ENCODE data around the gene CALCOCO1.

DNA sequence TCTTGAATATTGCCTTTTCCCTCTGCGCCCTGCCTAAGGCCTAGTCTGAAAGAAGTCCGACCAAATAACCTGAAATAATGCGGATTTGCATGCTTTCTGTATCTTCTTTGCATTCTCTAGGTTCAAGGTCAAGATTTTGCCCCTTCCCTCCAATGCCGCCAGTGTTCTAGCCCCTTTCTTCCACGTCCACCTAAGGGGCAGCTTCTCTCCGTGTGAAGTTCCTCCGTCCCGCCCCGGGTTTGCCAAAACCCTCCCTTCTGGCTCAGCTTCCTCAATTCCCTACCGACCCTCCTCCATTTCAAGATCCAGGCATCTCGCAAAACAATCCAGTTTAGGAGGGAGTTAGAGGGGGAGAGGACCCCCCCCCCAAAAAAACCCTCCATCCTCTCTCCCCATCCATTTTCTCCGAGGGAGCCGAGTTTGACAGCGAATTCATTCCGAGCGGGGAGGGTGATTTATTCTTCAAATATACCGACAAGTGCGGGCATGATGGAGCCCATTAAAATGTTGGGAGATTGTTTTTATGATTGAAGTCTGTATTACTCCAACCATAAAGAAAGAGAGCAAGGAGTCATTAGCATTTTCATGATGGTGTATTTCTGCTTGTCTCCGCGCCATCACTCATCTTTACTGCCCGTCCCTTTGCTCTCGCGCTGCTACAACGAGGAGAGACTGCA, 30.5 kb downstream of the CALCOCO1 start:
- TF ChIP-seq, protein P1, sequence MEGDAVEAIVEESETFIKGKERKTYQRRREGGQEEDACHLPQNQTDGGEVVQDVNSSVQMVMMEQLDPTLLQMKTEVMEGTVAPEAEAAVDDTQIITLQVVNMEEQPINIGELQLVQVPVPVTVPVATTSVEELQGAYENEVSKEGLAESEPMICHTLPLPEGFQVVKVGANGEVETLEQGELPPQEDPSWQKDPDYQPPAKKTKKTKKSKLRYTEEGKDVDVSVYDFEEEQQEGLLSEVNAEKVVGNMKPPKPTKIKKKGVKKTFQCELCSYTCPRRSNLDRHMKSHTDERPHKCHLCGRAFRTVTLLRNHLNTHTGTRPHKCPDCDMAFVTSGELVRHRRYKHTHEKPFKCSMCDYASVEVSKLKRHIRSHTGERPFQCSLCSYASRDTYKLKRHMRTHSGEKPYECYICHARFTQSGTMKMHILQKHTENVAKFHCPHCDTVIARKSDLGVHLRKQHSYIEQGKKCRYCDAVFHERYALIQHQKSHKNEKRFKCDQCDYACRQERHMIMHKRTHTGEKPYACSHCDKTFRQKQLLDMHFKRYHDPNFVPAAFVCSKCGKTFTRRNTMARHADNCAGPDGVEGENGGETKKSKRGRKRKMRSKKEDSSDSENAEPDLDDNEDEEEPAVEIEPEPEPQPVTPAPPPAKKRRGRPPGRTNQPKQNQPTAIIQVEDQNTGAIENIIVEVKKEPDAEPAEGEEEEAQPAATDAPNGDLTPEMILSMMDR (IDR thresholded peaks at IDR 0.05; ENCODE audit: insufficient read depth, low read length, poor library complexity, severe bottlenecking): no peak
- TF ChIP-seq EZH2phosphoT487 (conservative IDR thresholded peaks at IDR 0.05; ENCODE audit: low read length): no peak
